GM21825 (cell line): Measurements from ENCODE around the gene DACH1.

Experiments used
- ATAC-seq: cut with Tn5 transposase; IDR thresholded peaks from one replicate; pipeline ENCODE4 v1.9.1; 2021; ENCODE audit warnings: mild to moderate bottlenecking, moderate library complexity; ENCODE audit not compliant: unreplicated experiment

Gene DACH1

DNA sequence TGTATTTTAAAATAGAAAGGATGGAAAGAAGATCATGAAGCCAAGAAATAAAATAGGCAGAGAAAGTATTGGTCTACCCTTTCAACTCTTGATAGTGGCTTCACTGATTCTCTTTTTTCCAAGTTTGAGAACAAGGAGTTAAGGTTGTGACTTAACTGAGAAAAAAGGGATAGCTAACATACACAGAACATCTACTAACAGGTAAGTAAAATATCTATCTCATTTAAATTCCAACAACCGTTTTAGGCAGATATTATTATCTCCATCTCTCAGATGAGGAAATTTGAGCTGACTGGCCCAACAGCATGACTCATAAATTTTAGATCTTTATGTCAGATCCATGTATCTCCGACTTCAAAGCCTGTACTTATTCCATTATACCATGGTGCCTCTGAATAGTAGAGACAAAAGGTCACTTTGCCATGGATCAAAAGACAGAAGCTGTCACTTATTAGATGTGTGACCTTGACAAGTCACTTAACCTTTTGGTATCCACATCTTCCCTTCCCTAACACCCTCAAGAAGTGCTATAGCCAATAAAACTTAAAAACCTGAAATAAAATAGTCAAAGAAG lies 152.1 kb downstream of the DACH1 start:
- no peak for ATAC-seq

DNA sequence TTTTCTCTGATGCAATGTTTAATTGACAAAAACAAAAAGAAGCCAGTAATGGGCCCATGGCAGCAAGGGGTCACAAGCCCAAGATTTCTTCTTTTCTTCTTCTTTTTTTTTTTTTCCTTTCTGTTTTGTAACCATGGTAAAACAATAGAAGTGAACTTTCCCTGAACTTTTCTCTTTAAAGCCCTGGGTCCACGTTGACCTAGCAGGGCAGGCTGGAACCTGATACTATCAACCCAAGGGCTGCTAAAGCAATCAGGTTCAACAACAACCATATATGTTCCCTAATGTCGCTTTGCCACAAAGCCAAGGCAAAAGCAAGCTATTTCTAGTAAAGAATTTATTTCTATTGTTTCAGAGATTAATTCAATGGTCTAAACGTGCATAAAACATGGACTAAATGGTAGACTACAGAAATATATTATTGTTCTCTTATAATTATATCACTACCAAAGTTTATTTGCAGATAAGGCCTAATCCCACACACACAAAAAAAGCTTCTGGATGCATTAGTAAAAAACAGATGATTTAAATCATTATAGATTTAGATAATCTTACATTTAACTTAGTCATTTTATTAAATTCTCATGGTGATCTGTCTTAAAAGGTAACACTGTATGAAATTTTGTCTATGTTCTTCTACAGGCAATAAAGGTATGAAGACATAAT lies 153.9 kb downstream of the DACH1 start:
- no peak for ATAC-seq

DNA sequence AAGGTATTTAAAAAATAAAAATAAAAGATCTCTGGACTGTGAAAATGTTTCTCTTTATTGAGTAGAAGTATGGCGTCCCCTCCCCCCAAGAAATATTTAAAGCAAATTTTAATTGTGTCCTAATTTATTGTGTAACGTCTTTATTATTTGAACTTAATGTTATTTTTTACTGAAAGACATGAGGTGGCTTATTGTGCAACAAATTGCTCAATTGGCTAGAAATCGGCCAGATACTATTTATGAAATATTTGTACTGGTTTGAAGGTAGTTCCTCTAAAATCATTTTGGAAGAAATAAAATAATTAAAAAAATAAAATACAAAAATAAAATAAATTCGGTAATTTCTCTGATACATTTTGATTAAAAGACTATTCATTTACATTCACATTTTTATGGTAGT lies 162.3 kb downstream of the DACH1 start:
- no peak for ATAC-seq

DNA sequence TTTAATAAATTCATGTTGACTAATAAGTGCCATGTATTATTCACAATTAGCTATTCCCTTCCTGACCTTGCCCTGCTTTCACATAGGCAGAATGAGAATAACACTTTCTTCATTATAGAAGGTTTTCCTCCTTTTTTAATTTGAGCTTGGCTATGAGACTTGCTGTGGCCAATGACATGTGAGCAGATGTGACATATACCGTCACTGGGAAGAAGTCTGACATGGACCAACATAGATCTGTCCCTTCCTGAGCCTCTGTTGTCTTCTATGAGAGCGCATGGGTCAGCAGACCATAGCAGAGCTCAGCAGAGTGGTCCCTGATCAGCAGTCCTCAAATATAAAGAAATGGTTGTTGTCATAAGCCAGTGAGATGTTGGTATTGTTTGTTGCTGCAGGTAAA lies 163.9 kb downstream of the DACH1 start:
- ATAC-seq: no peak

DNA sequence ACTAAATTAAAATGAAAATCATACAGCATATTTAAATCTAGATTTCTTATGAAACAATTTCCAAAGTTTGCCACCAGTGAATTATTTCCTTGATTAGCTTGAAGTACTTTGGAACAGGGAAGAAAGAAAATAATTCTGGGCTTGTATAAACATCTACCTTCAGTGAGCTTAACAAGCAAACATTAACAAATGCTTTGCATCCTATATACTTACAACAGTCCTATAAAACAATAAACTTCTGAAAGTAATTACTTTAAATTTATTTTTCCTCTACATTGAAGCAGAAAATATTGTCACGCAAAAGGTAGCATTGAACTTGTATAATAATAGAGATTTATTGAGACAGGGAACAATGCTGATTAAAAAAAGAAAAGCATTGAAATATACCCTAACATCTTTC lies 164.8 kb downstream of the DACH1 start:
- no peak for ATAC-seq

DNA sequence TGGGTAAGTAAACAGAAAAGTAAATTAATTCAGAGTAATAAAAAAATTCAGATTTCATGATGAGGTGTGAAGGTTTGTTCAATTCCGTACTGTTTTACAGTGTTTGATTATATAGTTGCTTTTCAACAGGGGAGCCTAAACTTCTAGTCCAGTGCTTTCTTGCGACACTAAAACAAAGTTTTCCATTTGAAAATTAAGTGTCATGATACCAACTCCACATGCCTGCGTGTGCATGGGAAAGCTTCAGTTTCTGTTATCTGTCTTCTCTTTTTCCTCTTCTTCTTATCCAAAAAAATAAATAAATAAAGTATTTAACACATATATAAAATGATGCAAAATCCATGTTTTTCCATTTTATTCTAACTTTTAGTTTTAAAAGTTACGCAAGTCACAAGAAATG lies 165.3 kb downstream of the DACH1 start:
- ATAC-seq: no peak

DNA sequence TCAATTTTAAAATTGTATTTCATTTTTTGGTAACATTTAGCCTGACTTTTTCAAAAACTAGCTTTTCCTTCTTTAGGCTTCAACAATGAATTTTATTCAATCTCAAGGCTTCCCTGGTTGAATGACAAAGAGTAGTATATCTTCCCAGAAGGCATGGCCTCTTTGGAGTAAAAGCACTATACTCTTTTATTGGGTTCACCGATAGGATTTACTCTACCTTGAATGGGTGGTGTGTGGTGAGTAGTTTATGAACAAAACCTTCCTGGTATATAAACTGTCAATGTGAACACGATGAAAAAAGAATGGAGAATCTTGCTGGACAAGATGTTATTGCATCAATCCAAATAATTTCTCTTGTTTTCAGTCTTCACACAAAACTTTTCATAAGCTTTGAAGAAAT lies 167.7 kb downstream of the DACH1 start:
- no peak for ATAC-seq

DNA sequence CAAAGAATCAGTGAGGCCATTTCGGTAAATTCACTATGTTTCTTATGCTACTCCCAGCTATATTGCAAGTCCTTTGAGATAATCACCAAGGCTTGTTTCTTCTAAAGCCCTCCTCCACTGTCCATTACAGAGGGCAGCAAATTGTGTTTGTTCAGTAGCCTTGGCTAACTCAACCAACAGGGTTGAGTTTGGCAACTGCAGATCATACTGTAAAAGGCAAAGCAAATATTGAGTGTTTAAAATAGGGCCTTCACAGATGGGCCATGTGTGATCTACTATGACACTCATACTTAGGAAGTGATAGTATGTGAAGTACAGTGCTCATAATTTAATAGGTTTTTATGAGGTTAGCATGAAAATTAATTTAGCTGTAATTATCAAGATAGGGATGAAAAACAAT lies 171.3 kb downstream of the DACH1 start:
- no peak for ATAC-seq

DNA sequence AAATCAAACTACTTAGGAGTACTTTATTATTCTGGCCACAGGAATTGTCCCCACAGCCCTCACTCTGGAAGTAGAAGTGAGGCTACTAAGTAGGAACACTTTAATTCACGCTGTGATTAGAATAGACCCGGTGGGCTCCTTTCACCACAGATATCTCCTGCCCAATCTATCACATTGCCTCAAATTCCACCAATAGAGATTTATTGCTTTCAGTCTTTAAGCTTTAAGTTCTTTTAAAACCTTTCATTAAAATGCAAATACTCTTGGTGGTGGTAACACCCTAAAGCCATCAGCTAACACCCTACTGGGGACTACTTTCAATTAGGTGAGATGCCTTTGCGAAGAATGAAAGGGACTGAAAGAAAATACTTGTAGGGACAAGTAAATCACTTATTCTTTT lies 181.9 kb downstream of the DACH1 start:
- no peak for ATAC-seq

DNA sequence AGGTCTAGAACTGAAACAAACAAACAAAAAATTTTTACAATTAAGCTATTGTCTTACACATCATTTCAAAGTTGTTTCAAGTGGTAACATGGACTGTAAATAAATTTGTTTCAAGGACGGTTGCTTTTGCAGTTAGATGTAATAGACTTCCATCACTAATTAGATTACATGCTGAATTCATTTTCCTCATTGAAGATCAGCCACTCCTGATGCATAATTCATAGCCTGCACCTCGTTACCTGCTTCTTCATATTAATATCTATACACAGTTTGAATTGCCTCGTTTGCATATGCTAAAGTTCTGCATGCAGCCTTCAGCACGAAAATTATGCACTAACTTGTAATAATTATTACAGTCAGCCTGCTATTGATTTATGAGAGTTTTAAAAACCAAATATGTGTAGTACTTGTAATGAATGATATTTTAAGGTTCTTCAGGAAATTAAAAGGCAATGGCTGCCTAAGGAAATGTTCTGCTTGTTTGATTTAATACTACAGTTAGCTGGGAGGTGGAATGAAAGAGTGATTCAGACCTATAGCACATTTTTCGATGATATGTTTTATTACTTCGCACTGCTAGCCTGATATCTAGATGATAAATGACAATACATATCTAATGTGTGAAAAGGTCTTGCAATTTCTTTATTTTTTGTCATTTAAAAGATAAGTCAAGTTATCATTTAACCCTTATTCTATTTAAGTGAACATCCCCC lies 184.9 kb downstream of the DACH1 start:
- ATAC-seq: no peak

DNA sequence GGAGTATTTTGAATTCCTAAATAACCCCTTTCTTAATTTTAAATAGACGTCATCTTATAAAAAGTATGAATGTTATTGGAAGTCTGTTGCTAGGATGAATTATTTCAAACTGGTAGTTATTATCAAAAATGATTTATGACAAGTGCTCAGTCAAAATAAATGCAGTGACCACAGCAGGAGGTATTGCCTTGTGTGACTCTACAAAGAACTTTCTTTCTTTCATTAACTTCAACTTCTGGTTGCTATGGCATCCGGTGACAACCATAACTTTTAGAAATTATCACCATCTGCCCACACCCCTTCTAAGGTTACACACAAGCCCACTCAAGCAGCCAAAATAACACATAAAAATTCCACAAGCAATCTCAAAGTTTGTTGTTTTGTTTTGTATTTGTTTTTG lies 189.9 kb downstream of the DACH1 start:
- no peak for ATAC-seq

DNA sequence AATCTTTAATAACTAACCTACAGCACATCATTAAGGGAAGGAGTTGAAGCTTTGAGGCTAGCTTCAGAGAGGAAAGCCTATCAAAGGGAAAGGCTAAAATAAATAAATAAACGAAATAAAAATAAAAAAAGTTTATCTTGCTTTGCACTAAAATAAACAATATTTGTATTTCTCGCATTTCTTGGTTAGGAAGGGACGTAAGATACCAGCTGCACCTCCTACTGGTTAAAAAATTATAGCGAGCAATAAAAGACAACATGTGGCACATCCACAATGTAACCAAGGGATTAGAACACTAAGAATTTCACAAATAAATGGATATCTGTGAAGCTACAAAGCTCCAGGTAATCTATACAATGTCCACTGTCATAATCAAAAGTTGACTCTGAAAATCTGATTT lies 194.5 kb downstream of the DACH1 start:
- ATAC-seq: no peak

DNA sequence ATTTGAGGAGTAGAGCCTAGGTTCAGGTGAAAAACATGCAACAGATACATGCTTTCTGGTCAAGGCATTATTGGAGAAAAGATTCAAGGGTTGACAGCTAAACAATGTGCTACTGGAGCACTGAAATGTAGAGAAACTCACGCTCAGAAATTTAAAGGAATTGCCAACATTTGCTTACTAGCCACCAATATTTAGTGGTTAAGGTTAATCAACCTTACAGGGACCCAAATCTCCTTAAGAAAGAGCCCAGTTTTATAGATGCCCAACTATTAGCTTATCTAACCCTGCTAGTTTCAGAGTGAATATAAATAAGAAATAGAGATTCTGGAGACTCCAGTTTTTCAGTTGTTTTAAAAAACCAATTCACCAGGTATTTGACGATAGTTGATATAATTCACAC lies 203.6 kb downstream of the DACH1 start:
- ATAC-seq: no peak

DNA sequence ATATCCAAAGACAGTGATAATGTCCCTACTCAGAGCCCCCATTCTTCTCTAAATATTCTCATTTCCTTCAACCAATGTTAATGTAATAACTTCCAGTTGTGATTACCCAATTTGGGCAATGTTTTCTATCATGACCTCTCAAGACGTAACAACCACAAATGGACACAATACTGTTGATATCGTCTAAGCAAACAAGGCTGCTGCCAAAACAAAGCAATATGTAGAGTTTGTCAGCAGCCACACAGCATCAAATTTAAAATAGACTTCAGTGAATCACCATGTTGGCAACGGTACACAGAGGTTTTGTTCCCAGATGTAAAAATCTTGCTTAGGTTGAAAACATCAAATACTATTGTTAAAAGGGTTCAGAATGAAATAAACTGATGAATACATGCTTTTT lies 205.1 kb downstream of the DACH1 start:
- no peak for ATAC-seq

DNA sequence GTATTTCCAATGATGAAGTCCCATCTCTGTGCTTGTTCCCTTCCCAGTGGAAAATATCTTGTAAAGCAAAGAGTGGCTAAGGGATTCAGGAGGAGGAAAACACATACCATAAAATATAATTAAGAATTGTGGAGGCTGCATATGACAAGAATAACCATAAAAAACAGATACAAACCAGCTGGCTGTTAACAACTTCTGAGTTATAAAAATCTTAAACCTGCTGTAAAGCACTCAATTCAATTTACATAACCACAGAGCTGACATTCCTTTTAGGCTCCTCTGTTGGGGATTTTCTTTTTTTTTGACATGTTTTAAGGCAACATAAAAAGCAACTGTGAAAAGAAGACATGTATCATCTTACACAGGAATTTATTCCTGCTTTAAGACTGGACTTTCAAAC lies 207.6 kb downstream of the DACH1 start:
- no peak for ATAC-seq

DNA sequence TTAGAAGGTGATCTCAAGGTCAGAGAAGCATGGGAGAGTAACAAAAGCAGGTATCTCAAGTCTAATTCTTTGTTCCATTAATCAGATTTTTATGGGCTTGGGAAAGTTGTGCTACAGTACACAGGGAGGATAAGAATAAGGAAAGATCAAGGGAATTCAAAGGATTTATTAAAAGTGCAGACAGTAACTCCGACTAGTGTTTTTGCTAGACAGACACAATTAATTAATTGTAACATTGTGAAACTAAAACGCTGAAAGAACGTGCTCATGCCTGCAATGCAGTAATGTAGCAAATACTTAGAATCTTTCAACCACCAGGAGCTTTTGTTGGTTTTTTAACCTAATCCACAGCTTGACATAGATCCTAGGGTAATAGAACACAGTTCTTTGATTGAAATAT lies 221.5 kb downstream of the DACH1 start:
- no peak for ATAC-seq

DNA sequence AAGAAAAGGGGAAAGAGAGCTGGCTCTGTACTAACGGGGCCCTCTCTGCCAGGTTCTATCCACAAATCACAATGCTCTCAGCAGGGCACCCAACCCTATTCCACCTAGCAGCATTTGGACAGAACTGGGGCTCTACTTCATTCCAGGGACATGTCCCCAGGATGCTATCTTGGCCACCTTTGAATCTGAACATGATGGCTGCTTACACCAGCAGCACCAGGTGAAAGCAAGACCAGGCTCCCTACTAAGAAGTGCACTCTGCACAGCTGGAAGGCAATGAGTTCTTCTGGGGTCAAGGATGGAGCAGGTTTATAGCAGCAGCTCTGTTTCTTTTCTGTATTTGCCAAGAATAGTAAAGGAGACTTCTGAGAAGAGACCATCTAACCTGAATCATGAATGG lies 222.4 kb downstream of the DACH1 start:
- ATAC-seq: no peak

DNA sequence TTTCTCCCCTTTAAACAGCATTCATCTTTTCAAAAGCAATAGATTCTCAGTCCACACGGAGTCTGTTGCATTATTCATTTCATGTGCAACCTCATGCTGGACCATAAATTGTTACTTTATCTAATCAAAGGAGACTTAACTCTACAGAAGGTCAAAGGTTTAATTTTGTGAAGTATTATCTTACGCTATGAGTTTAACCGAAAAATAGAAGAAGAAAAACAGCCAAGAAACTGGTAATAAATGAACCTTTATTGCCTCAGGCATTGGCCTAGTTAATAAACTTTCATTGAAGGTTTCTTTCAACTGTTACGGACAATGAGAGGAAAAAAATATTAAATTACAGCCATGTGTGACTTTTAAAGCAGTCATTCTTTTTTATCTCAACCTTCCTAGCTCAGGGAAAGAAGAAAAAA lies 223.6 kb downstream of the DACH1 start:
- ATAC-seq: no peak

DNA sequence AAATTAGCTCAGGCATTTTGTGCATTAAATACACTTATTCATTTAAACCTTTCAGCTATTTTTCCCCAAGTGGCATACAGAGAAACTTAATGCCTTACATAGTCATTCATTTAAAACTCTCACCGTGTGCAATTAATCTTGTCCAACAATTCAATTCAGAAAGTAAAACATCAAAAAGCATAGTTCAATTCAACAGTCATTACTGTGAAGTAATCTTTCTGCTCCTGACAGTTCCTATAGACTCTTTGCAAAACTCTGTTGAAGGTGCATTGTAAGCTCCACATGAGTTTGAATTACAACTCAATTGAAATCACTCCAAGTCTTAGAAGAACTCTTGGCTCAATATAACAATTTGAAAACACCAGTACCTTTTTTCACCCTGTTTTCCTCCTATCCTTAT lies 228.3 kb downstream of the DACH1 start:
- no peak for ATAC-seq

DNA sequence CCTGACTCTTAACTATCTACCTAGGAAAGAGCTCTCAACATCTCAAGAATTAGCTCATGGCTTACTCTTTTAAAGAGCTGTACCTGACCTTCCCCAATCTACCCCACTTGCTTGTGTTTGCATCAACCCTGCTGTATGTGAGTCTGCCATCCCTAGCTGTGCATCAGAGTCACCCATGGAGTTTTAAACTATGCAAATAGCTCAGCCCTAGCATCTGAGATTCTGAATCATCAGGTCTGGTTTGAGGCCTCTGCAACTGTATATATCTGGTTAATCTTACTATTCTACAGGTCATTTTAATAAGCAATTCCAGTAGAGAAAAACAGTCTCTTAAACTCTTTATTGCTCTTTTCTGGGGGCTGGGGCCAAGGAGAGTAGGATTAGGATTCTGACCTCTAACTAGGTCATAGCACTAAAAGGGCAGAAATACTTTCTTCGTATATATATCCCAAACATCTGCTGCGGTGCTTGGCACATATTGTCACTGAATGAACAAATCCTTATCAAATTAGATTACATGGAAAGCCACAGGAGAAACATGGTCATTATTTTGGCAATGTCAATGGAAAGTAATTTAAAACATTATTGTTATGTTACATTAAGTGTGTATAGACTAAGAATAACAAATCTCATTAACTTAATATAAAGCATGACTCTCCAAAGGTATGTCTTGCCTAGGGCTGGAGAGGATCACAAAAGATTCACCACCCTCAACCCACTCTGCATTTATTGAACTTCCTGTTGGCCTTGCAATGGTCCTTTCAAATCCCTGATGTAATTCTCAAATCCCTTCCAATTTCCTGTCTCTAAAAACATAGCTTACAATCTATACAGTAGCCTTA lies 232.2 kb downstream of the DACH1 start:
- ATAC-seq: no peak

DNA sequence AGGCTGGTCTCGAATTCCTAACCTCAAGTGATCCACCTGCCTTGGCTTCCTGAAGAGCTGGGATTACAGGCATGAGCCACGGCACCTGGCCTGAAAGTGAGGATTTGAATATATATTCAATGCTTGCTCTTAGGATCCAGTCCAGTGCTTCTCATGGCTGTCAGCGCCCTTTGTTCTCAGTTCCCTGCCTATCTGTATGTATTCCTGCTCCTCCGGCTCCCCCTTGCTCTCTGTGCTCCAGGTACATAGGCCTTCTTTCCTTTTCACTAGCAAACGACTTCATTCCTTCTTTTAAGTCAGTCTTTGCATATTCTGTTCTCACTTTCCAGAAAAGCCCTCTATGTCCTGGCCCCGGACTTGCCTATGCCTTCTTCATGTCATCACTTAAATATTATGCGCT lies 232.8 kb downstream of the DACH1 start:
- no peak for ATAC-seq

DNA sequence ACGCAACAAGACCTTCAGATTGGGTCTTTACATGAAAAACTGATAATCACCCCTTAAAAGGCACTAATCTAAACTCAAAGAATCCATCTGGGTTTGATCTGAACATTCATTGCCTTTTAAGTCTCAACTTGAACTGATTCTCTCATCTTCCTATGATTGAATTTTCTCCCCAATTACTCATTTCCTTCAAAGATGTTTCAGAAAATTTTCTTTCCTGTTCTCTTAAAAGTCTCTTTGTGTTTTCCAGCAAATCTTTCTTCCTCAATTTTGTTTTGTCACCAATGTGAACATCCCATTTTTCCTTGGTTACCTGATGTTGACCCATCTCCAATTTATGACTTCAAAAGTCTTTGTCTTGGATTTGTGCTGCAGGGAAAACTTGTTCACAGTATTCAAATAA lies 234.3 kb downstream of the DACH1 start:
- no peak for ATAC-seq
